ENCODE measurements around the gene SPO11.

SPO11 gene

GRCh38 chr20:57321142-57321541 is 8.5 kb upstream of the SPO11 start:
- H3K4me1 ChIP-seq = no peaks in the 10 kb centered on the region
- H3K27me3 ChIP-seq = peaks cover 0 to 42% of the 10 kb centered on the region in 2 donors
- no peaks in the 10 kb centered on the region for H3K9me3 ChIP-seq
- no peak overlapping the region for H3K4me3 ChIP-seq
- intact Hi-C loops (cut with DNase I; ENCODE audit: low total_unique reads) = no loop called here
- DNase-seq = no peak
- no peak for TF ChIP-seq CTCF (IDR thresholded peaks at IDR 0.05)
- H3K27ac ChIP-seq = no peak overlapping the region
- H3K36me3 ChIP-seq = no peaks in the 10 kb centered on the region

- Histone ChIP-seq H3K9me3 (no peaks in the 10 kb centered on the region), H3K27me3 (peaks cover 0 to 46% of the 10 kb centered on the region in 2 donors), H3K36me3 (no peaks in the 10 kb centered on the region), H3K4me1 (no peaks in the 10 kb centered on the region), H3K27ac (no peak overlapping the region), H3K4me3 (no peak overlapping the region)
- intact Hi-C loops (cut with DNase I; ENCODE audit: low total_unique reads) = no loop called here
- DNase-seq = no peak
- TF ChIP-seq CTCF (IDR thresholded peaks at IDR 0.05) = no peak
Measured at GRCh38 chr20:57322476-57322875, 7.1 kb upstream of the SPO11 start.

- DNase-seq = no peak
- no peak for TF ChIP-seq CTCF (IDR thresholded peaks at IDR 0.05)
- no peaks in the 10 kb centered on the region for H3K4me1 ChIP-seq
- H3K27ac ChIP-seq = no peak overlapping the region
- intact Hi-C loops (cut with DNase I; ENCODE audit: low total_unique reads) = no loop called here
- H3K4me3 ChIP-seq = no peak overlapping the region
- peaks cover 0 to 46% of the 10 kb centered on the region in 2 donors for H3K27me3 ChIP-seq
- H3K36me3 ChIP-seq = no peaks in the 10 kb centered on the region
- no peaks in the 10 kb centered on the region for H3K9me3 ChIP-seq
Measured at GRCh38 chr20:57323034-57323433, 6.6 kb upstream of the SPO11 start.

GRCh38 chr20:57325632-57326356 is 3.8 kb upstream of the SPO11 start:
- intact Hi-C loops (cut with DNase I; ENCODE audit: low total_unique reads) = no loop called here
- Histone ChIP-seq H3K4me3 (no peak overlapping the region), H3K4me1 (no peaks in the 10 kb centered on the region), H3K36me3 (no peaks in the 10 kb centered on the region), H3K9me3 (no peaks in the 10 kb centered on the region), H3K27me3 (peaks cover 0 to 51% of the 10 kb centered on the region in 2 donors), H3K27ac (no peak overlapping the region)
- TF ChIP-seq CTCF (IDR thresholded peaks at IDR 0.05) = no peak
- DNase-seq = no peak

- intact Hi-C loops (cut with DNase I; ENCODE audit: low total_unique reads) = no loop called here
- no peaks in the 10 kb centered on the region for H3K36me3 ChIP-seq
- no peaks in the 10 kb centered on the region for H3K4me1 ChIP-seq
- no peak for TF ChIP-seq CTCF (IDR thresholded peaks at IDR 0.05)
- peaks cover 0 to 41% of the 10 kb centered on the region in 2 donors for H3K27me3 ChIP-seq
- no peak overlapping the region for H3K27ac ChIP-seq
- H3K9me3 ChIP-seq = no peaks in the 10 kb centered on the region
- no peak for DNase-seq
- H3K4me3 ChIP-seq = no peak overlapping the region
Measured at GRCh38 chr20:57326667-57327455, 2.7 kb upstream of the SPO11 start.

Data from tibial artery (tissue), 4 donors.